HG03457 (cell line): ENCODE results near the gene C10orf67.
A peak's percentile ranks its signal among the peaks of the same experiment; 100 is the strongest.
"Not testable (repeated sequence)": the region's sequence is repeated elsewhere in the genome, so short reads cannot be mapped to it uniquely, and the experiment has no call there.

Experiments used
- ATAC-seq: cut with Tn5 transposase; IDR thresholded peaks from one replicate; pipeline ENCODE4 v1.9.1; 2021; ENCODE audit warnings: moderate number of reproducible peaks; ENCODE audit not compliant: unreplicated experiment

C10orf67 gene

GRCh38 chr10:23344241-23344841, at the start of gene C10orf67:
Gene C10orf67 (minus strand): TSS chr10:23344797. CDS start chr10:23344774, 23 bp downstream.
- no peak for ATAC-seq

DNA sequence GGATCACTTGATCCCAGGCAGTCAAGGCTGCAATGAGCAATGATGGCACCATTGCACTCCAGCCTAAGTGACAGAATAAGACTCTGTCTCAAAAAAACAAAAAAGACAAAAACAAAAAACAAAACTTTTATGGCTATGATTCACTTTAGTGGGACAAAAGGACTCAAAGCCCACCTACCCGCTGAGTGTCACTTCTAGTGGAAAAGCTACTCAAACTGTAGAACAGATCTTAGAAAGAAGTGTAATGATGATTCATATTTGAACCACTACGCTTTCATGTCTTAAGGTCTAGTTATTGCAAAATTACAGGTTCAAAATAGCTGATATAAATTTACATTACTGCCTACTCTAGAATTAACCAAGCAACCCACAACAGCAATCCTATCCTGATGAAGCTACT, 47.2 kb upstream of the C10orf67 start:
- ATAC-seq = no peak

DNA sequence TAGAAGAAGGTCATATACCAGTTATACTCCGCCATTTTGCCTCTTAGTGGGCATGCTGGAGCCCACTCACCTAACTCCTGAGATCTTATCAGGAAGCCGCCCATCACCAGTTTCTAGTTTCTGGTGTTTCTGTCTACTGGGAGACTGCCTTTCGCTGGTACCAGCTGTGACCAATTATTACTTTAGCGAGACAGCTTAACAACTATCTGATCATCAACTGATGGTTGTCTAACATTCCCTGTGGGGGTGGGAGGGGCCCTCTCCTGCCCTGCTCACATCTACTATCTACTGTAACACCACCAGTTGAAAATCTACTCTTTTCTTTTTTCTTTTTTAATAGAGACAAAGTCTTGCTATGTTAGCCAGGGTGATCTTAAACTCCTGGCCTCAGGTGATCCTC, 46.2 kb upstream of the C10orf67 start:
- ATAC-seq = no peak

GRCh38 chr10:23390408-23390807, 45.8 kb upstream of the C10orf67 start:
- ATAC-seq = not testable (repeated sequence)

- ATAC-seq = not testable (repeated sequence)
Measured at GRCh38 chr10:23387516-23387915, 42.9 kb upstream of the C10orf67 start.

- no peak for ATAC-seq
Measured at GRCh38 chr10:23386052-23386451, 41.5 kb upstream of the C10orf67 start.

GRCh38 chr10:23384364-23384763, 39.8 kb upstream of the C10orf67 start:
- ATAC-seq = no peak

DNA sequence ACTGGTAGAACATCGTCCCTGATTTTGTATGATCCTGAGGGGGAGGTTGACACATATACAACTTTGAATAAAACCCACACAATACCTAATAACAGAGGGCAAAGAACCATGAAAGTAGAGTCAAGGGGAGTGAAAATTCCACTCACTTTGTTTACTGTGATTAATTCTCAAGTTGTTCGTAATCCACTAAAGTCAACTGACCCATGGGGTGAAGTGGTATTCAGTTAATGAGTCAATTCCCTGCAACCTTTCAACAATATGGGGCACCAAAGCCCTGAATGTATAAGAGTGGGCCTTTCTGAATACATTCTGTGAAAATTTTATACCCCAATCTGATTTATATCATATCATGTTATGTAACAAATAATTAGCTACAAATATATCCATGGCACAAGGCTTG, 39.0 kb upstream of the C10orf67 start:
- no peak for ATAC-seq

DNA sequence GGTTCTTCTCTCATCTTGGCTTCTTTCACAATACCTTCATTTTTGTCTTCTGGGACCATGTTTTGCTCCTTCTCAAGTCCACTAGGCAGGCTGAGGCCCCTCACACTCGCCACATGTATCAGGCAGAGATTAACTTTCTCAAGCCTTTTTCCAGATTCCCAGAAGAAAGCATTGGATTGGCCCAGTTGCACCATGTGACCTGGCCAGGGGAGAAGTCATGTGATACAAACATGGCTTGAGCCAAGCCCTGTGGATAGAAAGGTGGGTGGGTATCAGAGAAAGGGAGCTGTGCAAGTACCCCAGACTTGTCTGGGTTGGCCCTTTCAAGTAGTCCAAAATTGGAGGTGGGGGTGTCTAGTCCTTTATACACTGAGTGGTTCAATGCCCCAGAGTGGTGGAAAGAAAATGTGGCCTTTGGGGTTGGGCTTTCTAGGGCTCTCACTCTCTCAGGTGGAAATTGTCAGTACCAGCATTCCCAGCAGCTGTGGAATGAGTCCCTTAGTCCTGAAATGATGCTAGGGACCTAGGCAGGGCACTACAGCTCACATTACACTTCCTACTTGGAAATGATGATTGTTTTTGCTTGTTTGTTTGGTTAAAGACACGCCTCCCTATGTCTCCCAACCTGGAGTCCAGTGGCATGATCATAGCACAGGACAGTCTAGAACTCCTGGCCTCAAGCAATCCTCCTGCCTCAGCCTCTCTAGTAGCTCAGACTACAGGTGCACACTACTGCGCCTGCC, 36.9 kb upstream of the C10orf67 start:
- no peak for ATAC-seq

DNA sequence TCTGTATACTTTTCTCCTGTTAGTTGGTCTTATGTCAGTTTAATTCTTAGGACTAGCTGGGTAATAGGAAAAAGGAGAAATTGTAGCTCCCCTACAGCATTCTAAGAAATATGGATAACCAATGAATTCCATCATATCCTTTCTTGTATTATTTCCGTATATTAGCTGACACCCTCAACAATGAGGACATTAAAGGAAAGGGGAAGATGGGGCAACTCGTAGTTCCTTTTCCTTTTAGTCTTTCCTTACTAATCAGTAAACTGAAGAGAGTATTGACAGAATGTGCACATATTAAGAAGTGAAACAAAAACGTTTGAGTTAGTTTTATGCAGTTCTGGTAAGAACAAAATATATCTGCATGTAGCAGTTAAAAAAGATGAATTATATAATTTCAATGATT, 35.1 kb upstream of the C10orf67 start:
- no peak for ATAC-seq

DNA sequence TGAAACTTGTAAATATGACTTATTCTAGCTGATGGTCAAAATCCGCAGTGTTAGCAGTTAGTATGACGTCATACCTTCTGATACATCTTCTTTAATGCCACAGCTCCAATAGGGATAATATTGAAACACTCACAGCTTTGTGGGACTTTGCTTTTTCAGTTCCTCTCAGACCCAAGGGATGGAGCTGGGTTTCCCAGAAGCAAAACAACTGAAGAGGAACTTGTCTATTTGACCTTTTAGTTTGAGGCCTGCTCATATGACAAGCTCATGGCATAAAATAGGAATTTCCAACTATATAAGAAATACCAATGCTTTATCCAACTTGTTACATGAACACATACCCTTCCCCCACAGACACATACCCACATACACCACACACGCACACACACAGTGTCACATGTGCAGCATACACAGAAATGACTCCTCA, 31.6 kb upstream of the C10orf67 start:
- ATAC-seq = no peak

DNA sequence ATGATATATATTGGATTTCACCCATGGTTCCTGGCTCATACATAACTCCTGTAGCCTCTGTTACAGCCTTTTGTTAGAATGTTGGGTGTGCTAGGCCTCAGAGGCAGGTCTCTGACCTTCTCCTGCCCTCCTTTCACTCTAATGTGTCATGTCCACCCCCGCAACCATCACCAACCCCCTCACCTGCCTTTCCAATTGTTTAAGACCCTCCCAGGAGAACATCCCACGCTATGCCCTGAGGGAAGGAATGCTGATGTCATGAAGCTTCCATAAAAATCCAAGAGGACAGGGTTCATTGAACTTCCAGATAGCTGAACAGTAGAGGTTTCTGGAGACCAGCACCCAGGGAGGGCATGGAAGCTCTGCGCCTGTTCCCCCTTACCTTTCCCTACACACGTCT, 30.8 kb upstream of the C10orf67 start:
- no peak for ATAC-seq

DNA sequence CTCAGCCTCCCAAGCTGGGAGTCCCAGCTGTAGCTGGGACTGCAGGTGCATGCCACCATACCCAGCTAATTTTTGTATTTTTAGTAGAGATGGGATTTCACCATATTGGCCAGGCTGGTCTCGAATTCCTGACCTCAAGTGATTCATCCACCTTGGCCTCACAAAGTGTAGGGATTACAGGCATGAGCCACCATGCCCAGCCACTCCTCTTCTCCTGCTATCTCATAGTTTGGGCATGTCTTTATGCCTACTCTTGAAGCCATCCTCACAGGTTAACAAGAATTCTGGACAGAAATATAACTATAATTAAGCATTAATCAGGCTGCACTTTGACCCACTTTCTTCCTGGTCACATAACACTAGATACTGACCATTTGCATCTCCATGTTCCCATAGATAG, 28.6 kb upstream of the C10orf67 start:
- ATAC-seq = no peak

DNA sequence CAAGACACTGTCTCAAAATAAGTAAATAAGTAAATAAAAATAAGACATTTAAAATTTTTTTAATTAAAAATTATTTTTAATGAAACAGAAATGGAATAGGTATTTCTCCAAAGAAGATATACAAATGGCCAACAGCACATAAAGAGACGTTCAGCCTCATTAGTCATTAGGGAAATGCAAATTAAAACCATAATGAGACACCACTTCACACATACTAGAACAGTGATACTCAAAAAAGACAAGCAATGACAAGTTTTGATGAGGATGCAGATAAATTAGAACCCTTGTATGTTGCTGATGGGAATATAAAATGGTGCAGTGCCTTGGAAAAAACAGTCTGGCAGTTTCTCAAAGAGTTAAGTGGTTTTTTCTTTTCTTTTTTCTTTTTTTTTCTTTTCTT, 26.5 kb upstream of the C10orf67 start:
- no peak for ATAC-seq

DNA sequence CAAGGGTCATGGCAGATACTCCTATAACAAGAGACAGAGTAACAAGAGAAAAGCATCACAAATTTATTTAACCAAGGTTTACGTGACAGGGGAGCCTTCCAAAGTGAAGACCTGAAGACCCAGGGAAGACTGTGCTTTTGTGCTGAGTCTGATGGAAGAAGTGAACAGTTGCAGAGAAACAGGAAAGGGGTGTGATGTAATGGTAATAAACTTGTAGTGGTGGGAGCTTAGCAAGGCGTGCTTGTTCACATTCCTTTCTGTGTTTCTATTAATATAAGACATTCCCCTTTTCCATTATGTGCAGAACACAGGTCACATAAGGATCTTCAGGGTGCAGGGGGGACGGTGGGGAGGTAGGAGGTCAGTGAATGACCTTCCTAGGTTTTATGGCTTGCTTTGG, 25.5 kb upstream of the C10orf67 start:
- no peak for ATAC-seq

GRCh38 chr10:23368816-23369640, 24.4 kb upstream of the C10orf67 start:
- ATAC-seq = peak; percentile 62

GRCh38 chr10:23367896-23368595, 23.4 kb upstream of the C10orf67 start:
- no peak for ATAC-seq

- peak; percentile 22 for ATAC-seq
Measured at GRCh38 chr10:23365417-23366030, 20.9 kb upstream of the C10orf67 start.

GRCh38 chr10:23364378-23364777, 19.8 kb upstream of the C10orf67 start:
- no peak for ATAC-seq

DNA sequence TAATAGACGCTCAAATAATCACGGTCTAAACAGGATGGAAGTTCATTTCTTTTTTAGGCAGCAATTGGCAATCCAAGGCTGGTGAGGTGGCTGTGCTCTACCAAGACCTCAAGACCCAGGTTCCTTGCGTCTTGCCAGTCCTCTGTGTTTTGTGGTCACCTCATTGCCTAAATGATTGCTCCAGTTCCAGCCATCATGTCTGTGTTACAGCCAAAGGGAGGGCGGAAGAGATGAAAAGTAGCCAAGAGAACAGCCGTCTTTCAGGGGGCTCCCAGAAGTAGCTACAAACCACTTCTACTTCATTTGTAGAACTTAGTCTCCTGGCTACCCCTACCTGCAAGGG, 19.2 kb upstream of the C10orf67 start:
- ATAC-seq = no peak
